Stimulated activated CD8-positive, alpha-beta memory T cell treated with anti-CD3 and anti-CD28 coated beads, Interleukin-4, amount 100 ng/mL, for 48 hours (primary cell): ENCODE data around the gene B9D2.
A peak's percentile ranks its signal among the peaks of the same experiment; 100 is the strongest.
"Not testable (repeated sequence)": the region's sequence is repeated elsewhere in the genome, so short reads cannot be mapped to it uniquely, and the experiment has no call there.

Experiments used
- DNase-seq: peaks from one replicate; pipeline ENCODE4 v3.0.0-alpha.2; 2020

The B9D2 gene

GRCh38 chr19:41353466-41354342 is 10.2 kb downstream of the B9D2 start, which contains the start of gene TGFB1:
TSS of gene TGFB1 (minus strand) at chr19:41353922. CDS start at chr19:41353044, 878 bp downstream.
- DNase-seq, result peak; percentile 93

DNA sequence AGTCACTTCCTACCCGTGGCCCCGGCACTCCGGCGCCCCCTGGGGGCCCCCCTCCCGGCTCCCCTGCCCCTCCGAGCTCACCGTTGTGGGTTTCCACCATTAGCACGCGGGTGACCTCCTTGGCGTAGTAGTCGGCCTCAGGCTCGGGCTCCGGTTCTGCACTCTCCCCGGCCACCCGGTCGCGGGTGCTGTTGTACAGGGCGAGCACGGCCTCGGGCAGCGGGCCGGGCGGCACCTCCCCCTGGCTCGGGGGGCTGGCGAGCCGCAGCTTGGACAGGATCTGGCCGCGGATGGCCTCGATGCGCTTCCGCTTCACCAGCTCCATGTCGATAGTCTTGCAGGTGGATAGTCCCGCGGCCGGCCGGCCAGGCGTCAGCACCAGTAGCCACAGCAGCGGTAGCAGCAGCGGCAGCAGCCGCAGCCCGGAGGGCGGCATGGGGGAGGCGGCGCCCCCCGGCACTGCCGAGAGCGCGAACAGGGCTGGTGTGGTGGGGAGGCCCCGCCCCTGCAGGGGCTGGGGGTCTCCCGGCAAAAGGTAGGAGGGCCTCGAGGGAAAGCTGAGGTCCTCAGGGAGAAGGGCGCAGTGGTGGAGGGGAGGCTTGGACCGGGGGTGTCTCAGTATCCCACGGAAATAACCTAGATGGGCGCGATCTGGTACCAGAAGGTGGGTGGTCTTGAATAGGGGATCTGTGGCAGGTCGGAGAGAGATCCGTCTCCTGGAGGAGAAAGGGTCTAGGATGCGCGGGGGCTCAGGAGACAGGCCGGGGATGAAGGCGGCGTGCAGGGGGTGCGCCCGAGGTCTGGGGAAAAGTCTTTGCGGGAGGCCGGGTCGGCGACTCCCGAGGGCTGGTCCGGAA is 11.1 kb downstream of the B9D2 start:
- peak; percentile 86 for DNase-seq

DNA sequence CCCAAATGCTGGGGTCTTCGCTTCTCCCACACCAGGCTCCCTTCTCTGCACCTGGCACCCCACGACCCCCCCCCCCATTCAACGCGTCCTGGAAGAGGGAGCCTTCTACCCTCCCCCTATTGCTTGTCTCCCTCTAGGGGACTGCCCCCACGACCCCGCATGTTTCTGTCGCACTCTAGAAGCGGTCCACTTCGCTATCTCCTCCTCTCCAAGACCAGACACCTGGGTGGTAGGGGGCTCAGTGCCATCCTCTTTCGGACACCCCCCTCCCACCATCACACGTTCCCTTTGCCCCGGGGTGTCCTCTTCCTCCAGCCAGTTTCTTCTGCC is 11.7 kb downstream of the B9D2 start:
- no peak for DNase-seq

DNA sequence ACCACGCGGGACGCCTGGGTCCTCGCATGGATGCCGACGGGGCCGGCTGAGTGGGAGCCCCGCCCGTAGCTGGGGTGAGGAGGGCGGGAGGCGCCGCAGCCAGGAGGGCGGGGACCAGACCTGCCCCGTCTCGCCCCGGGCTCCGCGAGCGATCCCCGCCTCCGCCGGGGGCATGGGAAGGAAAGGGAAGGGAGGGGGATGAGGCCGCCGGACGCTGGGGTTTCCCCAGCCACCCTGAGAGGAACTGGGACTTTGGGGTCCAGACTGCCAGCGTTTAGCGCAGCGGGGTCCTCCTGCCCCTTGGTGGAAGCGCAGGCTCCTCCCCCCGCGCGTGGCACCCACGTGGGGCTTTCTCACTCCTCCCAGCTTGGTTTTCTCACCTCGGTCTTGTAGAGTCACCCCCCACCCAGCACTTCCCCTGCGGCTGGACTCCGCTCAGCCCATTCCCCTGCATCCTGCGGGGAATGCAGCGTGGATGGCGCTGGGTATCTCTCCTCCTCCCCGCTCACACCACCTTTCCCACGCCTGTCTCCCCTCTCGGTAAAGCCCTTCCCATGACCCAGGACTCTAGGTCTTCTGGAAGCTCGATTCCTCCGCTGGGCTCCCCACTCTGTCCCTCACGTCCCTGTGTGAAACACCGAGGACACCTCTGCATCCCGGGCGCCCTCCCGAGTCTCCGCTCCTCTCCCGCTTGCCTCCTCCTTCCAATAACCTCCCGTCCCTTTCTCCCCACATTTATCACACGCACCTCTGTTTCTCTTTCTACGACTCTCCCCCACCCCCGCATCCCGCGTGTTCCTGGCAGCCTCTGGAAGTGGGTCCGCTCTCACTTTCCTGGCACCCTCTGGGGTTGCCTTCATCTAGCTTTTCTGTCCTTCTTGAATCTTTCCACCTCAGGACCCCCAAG is 12.4 kb downstream of the B9D2 start:
- peak; percentile 87 for DNase-seq

DNA sequence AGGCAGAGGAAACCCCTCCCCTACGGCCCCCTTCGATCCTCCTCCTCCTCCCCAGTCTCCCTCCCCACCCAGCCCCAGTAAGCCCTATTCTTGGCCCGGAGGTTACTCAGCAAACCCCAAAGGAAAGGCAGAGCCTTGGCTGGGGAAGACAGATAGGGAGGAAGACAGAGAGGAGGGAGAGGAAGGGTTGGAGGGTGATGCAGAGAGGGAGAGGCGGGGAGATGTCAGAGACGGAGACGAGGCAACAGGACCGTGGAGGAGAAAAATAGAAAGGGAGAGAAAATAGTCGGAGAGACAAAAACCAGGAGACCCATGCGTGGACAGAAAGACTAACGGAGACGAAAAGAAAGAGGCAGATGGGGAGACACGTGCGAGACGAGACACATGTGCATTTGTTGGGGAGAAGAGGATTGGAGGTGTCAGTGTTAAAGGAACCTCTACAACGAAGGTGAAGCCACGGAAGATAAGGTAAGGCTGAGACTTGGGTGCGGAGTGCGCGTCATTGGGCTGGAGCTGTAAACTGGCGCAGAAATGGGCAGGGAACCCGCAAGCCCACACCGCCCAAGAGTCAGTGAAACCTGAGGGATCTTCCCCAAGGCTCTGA is 13.1 kb downstream of the B9D2 start:
- DNase-seq, result no peak

DNA sequence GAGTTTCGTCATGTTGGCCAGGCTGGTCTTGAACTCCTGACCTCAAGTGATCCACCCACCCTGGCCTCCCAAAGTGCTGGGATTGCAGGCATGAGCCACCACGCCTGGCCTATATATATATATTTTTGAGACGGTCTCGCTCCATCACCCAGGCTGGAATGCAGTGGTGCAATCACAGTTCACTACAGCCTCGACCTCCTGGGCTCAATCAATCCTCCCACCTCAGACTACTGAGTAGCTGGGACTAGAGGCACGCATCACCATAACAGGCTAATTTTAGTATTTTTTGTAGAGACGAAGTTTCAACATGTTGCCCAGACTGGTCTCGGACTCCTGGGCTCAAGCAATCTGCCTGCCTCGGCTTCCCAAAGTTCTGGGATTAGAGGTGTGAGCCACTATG is 17.0 kb downstream of the B9D2 start:
- DNase-seq, result not testable (repeated sequence)

GRCh38 chr19:41344162-41344561 is 19.8 kb downstream of the B9D2 start:
- DNase-seq, result no peak

DNA sequence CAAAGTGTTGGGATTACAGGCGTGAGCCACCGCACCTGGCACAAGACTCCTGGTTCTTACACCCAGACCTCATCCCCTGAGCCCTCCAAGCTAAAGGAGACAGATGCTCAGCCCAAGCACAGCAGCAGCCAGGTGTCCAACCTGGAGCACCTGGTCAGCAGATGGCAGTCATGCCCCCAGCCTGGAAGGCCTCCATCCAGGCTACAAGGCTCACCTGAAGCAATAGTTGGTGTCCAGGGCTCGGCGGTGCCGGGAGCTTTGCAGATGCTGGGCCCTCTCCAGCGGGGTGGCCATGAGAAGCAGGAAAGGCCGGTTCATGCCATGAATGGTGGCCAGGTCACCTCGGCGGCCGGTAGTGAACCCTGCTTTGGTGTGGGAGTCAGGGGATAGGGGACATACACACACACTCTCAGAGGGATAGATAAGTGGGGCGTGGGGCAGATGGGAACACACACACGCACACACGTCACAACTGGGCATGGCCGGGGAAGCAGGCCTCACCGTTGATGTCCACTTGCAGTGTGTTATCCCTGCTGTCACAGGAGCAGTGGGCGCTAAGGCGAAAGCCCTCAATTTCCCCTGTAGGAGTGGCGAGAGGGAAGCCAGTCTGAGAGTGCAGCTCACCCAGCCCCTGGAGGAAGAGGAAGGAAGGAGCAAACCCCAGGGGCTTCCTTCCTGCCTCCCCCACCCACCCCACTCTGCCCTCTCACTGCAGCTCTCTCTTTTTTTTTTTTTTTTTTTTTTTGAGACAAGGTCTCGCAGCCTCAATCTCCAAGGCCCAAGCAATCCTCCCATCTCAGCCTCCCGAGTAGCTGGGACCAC is 22.1 kb downstream of the B9D2 start:
- no peak for DNase-seq

DNA sequence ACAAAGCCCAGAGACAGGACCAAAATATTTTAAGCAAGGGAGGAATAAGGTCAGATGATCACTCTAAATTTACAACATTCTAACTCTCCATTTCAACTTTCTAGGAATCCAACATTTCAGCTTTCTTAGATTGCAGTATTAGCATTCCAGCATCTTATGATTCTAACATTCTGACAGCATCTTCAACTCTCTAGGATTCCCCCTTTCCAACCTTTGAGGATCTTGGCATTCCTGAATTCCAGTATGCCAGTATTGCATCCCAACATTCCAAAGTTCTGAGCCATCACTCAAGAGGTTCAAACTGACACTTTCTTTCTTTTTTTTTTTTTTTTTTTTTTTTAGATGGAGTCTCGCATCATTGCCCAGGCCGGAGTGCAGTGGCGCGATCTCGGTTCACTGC is 24.0 kb downstream of the B9D2 start:
- no peak for DNase-seq

DNA sequence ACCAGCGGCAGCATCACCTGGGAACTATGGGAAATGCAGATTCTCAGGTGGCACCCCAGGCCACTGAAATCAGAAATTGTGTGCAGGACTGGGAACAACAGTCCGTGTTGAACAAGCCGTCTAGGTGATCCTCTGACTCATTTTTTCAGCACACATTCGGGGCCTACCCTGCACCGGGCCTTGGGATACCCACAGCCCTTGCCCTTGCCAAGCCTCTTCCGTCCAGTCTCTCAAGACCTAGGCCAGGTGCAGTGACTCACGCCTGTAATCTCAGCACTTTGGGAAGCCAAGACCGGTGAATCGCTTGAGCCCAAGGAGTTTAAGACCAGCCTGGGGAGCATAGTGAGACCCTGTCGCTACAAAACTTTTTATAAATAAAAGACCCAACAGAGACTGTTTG is 28.5 kb downstream of the B9D2 start:
- DNase-seq, result no peak

DNA sequence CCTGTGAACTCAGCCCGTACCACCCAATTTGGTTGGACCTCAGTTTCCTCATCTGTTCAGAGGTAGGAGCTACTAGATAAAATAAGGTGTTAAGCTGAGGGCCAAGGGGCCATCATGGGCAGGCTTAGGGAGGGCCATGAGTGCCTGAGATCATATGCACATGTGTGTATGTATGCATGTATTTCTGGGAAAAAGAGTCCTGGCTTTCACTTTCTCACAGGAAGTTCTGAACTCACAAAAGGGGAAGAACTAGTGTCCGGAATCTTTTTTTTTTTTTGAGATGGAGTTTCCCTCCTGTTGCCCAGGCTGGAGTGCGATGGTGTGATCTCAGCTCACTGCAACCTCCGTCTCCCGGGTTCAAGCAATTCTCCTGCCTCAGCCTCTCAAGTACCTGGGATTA is 29.2 kb downstream of the B9D2 start:
- DNase-seq, result no peak

DNA sequence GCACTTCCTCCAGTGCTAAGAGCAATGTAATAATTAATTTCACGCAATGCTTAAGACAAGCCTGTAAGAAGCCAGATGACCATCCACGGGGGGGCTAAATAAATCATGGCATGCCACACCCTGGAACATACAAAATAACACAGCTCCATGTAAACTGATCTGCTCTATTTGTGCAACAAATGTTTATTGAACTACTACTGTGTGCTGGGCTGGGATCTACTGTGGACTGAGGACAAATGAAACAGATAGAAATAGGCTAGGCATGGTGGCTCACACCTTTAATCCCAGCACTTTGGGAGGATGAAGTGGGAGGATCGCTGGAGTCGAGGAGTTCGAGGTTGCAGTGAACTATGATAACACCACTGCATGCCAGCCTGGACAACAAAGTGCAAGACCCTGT is 31.5 kb downstream of the B9D2 start:
- no peak for DNase-seq

GRCh38 chr19:41332000-41332399 is 31.9 kb downstream of the B9D2 start:
- no peak for DNase-seq

DNA sequence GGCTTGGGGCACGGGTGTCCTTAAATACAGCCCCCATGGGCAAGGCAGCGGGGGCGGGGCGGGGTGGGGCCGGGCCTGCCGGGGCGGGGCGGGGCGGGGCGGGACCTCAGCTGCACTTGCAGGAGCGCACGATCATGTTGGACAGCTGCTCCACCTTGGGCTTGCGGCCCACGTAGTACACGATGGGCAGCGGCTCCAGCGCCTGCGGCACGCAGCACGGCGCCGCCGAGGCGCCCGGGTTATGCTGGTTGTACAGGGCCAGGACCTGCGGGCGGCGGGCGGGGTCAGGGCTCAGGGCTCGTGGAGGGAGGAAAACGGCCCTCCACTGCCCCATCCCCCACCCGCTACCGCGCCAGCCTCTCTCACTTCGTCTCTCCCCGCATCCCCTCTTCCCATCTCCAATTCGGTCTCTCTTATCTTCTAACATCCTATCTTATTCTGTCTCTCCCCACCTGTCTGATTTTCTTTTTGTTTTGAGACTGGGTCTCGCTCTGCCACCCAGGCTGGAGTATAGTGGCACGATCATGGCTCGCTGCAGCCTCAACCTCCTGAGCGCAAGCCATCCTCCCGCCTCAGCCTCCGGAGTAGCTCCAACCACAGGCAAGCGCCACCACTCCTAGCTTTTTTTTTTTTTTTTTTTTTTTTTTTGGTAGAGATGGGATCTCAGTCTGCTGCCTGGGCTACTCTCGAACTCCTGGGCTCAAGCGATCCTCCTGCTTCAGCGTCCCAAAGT is 32.8 kb downstream of the B9D2 start:
- no peak for DNase-seq

DNA sequence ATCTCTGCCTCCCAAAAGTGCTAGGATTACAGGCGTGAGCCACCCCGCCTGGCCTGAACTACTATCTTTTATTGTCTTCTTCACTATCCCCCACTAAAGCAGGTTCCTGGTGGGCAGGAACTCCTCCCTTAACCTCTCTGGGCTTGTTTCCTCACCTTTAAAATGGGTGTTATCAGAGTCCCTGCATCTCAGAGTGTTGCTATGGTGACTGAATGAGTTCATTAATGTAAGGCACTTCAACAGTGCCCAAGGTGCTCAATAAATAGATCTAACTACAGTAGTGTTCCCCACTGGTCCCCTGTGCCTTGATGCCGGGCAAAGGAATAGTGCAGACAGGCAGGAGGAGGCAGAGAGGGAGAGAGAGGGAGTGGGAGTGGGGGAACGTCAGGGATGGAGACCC is 33.5 kb downstream of the B9D2 start:
- DNase-seq, result no peak

GRCh38 chr19:41328842-41329225 is 35.1 kb downstream of the B9D2 start:
- no peak for DNase-seq

DNA sequence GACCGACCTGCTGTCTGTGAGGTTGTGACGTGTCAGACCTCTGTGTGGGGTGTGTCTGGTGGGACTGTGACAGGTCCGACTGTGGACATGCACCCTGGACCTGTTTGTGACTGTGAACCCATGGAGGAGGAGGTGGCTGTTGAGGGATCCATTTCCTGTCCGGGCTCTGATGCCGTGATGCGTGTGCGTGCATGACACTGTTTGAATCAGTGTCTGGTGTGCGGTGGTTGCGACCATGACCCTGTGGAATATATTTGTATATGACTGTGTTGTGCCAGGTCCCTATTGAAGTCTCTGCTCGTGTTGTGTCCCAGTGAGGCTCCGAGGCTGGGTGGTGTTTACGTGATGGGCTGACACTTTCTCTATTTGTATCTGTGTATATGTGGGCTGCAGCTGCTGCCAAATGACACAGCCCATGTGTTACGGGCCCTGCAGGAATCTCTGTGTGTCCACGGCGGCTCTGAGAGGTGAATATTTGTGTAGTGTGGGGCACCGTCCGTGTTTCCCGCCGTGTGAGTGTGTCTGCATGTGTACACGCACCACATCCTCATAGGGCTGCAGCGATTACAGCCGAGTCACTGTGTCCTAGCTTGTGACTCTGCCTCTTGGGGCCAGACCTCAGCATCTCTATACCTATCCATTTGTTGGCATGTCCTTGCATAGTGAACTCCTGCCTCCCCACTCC is 35.6 kb downstream of the B9D2 start:
- peak; percentile 70 for DNase-seq

DNA sequence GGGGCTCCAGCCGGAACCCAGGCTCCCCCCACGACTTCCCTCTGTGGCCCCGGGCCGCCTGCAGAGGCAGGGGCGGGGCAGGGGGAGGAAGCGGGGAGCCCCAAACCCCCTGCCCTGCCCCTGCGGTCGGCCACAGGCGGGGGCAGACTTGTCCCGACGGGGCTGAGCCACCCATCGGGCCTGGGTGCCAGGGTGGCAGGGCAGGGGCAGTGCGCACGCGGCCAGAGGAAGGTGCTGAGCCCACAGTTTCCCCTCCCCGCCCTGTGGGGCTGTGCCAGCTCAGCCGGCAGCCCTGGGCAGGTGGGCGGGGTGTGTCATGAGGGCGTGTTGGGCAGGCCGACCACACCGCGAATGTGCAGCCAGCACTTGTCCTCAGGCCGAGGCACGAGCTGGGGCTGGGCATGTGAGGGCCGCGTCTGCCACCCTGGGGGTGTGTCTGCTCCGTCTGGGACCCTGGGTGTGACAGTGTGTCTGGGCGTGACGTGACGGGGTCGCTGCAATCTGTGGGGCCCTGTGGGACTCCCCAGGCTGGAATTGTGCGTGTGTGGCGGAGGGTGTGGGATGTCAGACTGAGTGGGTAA is 36.3 kb downstream of the B9D2 start:
- DNase-seq, result peak; percentile 91

DNA sequence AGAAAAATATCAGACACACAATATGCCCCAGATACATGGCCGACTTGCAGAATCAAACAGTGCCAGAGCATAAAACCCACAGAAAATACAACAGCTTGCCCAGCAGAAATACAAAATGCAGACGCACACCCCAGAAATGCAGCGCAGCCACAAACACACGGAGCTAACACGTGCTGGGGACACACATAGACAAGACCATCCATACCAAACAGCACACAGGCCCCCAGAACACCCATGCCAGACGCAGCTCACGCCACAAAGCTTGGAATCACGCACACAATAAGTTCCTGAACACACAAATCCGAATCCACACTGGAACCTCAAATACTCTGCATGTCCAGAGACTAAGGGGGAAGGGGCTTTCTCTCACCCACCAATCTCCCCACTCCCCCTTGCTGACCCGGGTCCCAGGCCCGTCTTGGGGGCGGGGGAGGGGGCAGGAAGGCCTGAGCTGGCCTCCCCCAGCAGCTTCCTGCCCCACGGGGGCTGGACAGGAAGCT is 36.8 kb downstream of the B9D2 start:
- DNase-seq, result no peak
